Measurements from ENCODE around the gene SPX. TPM values are rescaled to one million over a fixed set of nuclear protein-coding genes. Genes with fewer than 3 reads are reported as not detected.

The SPX gene
- total RNA-seq, 3 donors from 2014 or later: 0.13 TPM; not detected in 2

DNA sequence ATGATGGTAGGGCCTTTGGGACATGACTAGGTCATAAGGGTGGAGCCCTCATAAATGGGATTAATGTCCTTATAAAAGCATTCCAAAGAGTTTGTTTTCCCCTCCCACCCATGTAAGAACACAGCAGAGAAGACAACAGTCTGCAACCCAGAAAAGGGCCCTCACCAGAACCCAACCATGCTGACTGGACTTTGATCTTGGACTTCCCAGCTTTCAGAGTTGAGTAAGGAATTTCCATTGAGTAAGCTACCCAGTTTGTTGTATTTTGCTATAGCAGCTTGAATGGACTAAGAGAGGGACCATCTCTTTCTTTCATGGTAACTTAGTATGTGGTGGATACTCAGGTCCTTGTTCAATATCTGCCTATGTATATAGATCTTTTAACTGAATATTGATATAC lies 2.9 kb upstream of the SPX start:
- Histone ChIP-seq H3K9me3 (no peaks in the 10 kb centered on the region), H3K4me1 (ENCODE audit: low read depth) (peaks cover 12% of the 10 kb centered on the region), H3K4me3 (no peak overlapping the region), H3K36me3 (ENCODE audit: low read depth) (no peaks in the 10 kb centered on the region)
- ATAC-seq (no peak), DNase-seq (no peak)
- TF ChIP-seq, protein P1, sequence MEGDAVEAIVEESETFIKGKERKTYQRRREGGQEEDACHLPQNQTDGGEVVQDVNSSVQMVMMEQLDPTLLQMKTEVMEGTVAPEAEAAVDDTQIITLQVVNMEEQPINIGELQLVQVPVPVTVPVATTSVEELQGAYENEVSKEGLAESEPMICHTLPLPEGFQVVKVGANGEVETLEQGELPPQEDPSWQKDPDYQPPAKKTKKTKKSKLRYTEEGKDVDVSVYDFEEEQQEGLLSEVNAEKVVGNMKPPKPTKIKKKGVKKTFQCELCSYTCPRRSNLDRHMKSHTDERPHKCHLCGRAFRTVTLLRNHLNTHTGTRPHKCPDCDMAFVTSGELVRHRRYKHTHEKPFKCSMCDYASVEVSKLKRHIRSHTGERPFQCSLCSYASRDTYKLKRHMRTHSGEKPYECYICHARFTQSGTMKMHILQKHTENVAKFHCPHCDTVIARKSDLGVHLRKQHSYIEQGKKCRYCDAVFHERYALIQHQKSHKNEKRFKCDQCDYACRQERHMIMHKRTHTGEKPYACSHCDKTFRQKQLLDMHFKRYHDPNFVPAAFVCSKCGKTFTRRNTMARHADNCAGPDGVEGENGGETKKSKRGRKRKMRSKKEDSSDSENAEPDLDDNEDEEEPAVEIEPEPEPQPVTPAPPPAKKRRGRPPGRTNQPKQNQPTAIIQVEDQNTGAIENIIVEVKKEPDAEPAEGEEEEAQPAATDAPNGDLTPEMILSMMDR (IDR thresholded peaks at IDR 0.05): no peak
- intact Hi-C loops (cut with DNase I, micrococcal nuclease): no loop called here

DNA sequence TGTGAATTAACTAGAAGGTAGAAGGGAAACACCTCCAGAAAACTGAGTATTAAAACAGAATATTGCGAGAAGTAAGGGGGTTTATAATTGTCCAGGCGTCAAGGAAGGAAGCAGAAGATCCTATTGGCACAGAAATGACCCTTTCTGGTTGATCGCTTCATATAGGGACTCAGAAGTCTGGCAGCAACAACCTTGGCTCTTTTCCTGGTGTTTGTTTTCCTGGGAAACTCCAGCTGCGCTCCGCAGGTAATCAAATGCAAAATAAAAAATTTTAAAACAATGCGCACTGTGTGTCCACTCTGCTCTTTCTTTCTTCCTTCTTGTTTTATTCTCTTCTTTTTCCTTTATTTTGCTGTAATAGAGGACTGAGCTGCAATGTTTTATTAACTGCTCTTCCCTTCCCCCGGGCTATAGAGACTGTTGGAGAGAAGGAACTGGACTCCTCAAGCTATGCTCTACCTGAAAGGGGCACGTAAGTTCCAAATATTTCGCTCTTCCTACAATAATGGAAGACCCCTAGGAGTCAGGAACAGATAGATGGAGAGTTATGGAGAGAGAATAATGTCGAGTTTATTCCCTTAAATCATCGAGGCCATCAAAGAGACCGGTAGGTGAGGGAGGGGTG lies 737 bp downstream of the SPX start:
- intact Hi-C loops (cut with DNase I, micrococcal nuclease): no loop called here
- TF ChIP-seq, protein P1 (IDR thresholded peaks at IDR 0.05): no peak
- ATAC-seq (no peak), DNase-seq (no peak)
- H3K4me1 ChIP-seq (ENCODE audit: low read depth): peaks cover 13% of the 10 kb centered on the region
- H3K4me3 ChIP-seq: no peak overlapping the region
- no peaks in the 10 kb centered on the region for H3K9me3 ChIP-seq
- H3K36me3 ChIP-seq (ENCODE audit: low read depth): no peaks in the 10 kb centered on the region

DNA sequence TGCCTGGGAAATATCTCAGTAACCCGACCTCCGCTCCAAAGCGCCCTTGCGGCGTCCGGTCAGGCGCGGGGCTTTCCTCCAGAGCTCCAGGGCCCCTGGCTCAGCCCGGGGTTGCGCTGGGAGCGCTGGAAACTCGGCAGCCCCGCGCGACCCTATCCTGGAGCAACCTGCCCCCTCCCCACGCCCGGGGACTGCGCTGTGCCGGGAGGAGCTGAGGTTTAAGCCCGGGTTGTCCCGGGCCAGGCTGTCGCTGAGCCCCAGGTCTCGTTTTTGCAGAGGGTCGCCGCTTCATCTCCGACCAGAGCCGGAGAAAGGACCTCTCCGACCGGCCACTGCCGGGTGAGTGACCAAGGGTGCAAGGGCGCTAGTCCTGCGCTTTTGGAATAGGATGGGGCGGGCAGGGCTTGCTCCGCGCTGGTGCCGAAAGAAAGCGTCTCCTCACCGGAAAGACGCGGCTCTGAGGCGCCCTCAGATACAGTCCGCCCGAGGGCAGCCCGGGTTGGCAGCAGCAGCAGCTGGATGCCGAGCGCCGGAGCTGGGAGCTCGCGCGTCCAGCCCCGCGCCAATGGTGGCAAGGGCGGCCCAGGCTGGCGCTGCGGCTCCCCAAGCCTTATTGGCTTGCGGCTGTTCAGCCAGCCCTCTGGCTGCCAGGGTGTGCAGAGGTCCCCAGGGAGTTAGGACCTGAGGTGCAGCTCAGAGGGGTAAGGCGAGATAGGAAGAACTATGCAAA lies 1.5 kb downstream of the SPX start:
- ATAC-seq (peak; percentile 94), DNase-seq (peak; percentile 12 to 54 (median 51))
- Histone ChIP-seq H3K9me3 (no peaks in the 10 kb centered on the region), H3K4me3 (no peak overlapping the region), H3K36me3 (ENCODE audit: low read depth) (no peaks in the 10 kb centered on the region), H3K4me1 (ENCODE audit: low read depth) (peaks cover 13% of the 10 kb centered on the region)
- intact Hi-C loops (cut with DNase I, micrococcal nuclease): no loop called here
- TF ChIP-seq, protein P1 (IDR thresholded peaks at IDR 0.05): no peak

DNA sequence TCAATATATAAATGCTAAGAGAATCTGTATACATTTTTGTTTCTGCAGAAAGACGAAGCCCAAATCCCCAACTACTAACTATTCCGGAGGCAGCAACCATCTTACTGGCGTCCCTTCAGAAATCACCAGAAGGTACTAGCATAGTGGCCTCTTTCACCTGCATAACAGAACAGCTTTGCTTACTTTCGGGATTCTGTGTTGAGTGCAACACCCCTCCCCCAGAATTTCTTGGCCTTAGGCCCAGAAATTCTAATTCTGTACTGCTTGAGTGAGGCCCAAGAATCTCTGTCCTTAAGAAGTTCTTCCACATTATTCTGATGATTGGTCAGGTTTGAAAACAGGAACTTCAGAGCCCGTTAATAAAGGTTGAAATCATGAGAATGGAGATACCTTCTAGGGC lies 2.9 kb downstream of the SPX start:
- intact Hi-C loops (cut with DNase I, micrococcal nuclease): no loop called here
- H3K4me3 ChIP-seq: no peak overlapping the region
- H3K36me3 ChIP-seq (ENCODE audit: low read depth): no peaks in the 10 kb centered on the region
- H3K4me1 ChIP-seq (ENCODE audit: low read depth): peaks cover 13% of the 10 kb centered on the region
- no peaks in the 10 kb centered on the region for H3K9me3 ChIP-seq
- TF ChIP-seq, protein P1 (IDR thresholded peaks at IDR 0.05): no peak
- ATAC-seq: no peak
- no peak for DNase-seq

DNA sequence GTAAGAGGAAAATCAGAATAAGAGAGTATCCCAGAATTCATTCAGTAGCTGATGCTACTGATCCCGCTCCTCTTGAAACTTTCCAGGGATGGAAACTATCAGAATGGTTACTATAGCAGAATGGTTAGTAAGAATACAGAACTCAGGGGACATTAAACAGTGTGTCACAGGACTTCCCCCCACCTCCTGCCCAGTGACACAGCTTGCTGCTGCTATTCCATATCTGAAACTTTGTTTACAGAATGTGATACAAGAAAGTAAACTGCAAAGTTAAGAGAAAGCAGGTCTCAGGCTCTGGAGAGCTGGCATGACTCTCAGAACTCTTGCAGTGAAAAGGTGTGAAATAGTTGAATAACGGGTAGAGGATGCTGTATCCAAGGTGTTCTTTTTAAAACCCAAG lies 3.4 kb downstream of the SPX start:
- ATAC-seq: no peak
- no peaks in the 10 kb centered on the region for H3K36me3 ChIP-seq (ENCODE audit: low read depth)
- no peak for DNase-seq
- TF ChIP-seq, protein P1 (IDR thresholded peaks at IDR 0.05): no peak
- intact Hi-C loops (cut with DNase I, micrococcal nuclease): no loop called here
- H3K9me3 ChIP-seq: no peaks in the 10 kb centered on the region
- H3K4me1 ChIP-seq (ENCODE audit: low read depth): peaks cover 13% of the 10 kb centered on the region
- H3K4me3 ChIP-seq: no peak overlapping the region
